IgD-negative memory B cell (primary cell): ENCODE results near the gene PSMG3. TPM values are rescaled to one million over a fixed set of nuclear protein-coding genes. Genes with fewer than 3 reads are reported as not detected.

Source experiments
- H3K27ac Mint-ChIP-seq, 3 donors: one replicate each; pipeline ENCODE4 v1.8.0; 2020 to 2022; ENCODE audit warnings: mild to moderate bottlenecking in 3 of 3, mixed read lengths in 3 of 3, moderate library complexity in 1 of 3
- H3K27me3 Mint-ChIP-seq: one replicate; pipeline ENCODE4 v1.8.0; 2021; ENCODE audit warnings: mixed read lengths
- H3K36me3 Mint-ChIP-seq: one replicate; pipeline ENCODE4 v1.8.0; 2020; ENCODE audit warnings: mild to moderate bottlenecking, mixed read lengths
- H3K4me1 Mint-ChIP-seq, 3 donors: one replicate each; pipeline ENCODE4 v1.8.0; 2020 to 2022; ENCODE audit warnings: mixed read lengths in 3 of 3, mild to moderate bottlenecking in 1 of 3
- H3K4me3 Mint-ChIP-seq, 4 donors: one replicate each; pipeline ENCODE4 v1.8.0; 2020 to 2022; ENCODE audit warnings: mild to moderate bottlenecking in 4 of 4, mixed read lengths in 4 of 4, moderate library complexity in 3 of 4
- H3K9me3 Mint-ChIP-seq, 3 donors: one replicate each; pipeline ENCODE4 v1.8.0; 2020 to 2021; ENCODE audit warnings: mixed read lengths in 3 of 3, mild to moderate bottlenecking in 1 of 3
- polyA plus RNA-seq: library from polyadenylated mRNA; unstranded; fragments of 300-500 nt; fragmentation: Illumina TruSeq; gene quantifications from one replicate; pipeline ENCODE4 v1.2.3, GENCODE V29; 2021

Gene PSMG3
- polyA plus RNA-seq, 1 donor from 2014 or later = 42.5 TPM

GRCh38 chr7:1542329-1542728 is 27.5 kb downstream of the PSMG3 start:
- no peaks in the 10 kb centered on the region for H3K4me1 Mint-ChIP-seq
- H3K9me3 Mint-ChIP-seq = no peaks in the 10 kb centered on the region
- no peak overlapping the region for H3K4me3 Mint-ChIP-seq
- H3K27ac Mint-ChIP-seq = peak overlapping the region in 2 of 3 donors; percentile 59 to 73
- H3K36me3 Mint-ChIP-seq = no peaks in the 10 kb centered on the region
- no peaks in the 10 kb centered on the region for H3K27me3 Mint-ChIP-seq

GRCh38 chr7:1541431-1542162 is 28.2 kb downstream of the PSMG3 start:
- no peaks in the 10 kb centered on the region for H3K4me1 Mint-ChIP-seq
- peak overlapping the region in 1 of 3 donors; percentile 59 for H3K27ac Mint-ChIP-seq
- H3K27me3 Mint-ChIP-seq = no peaks in the 10 kb centered on the region
- no peak overlapping the region for H3K4me3 Mint-ChIP-seq
- no peaks in the 10 kb centered on the region for H3K36me3 Mint-ChIP-seq
- no peaks in the 10 kb centered on the region for H3K9me3 Mint-ChIP-seq

DNA sequence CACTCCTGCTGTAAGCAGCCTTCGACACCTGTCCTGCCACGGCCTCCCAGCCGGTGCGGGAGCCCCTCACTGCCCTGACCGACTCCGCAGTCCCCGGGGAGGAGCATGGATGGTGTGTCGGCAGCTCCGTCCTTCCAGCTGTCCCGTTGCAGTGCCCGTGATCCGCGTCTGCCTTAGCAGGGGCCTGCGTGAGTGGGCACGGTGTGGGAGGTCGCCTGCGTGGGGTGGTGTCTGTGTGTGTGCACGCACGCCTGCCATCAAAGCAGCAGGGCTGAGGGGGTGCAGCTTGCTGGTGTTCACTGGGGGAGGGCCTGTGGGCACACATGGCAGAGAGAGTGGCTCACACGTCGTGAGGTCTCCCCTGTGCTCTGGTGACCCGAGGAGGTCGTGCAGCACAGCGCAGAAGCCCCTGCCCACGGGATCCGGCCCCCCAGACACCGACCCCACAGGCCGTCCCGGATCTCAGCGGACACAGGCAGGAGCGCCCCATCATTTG is 29.0 kb downstream of the PSMG3 start:
- Mint-ChIP-seq H3K27ac (peak overlapping the region in 2 of 3 donors; percentile 39 to 78), H3K4me1 (no peaks in the 10 kb centered on the region), H3K36me3 (no peaks in the 10 kb centered on the region), H3K27me3 (no peaks in the 10 kb centered on the region), H3K4me3 (no peak overlapping the region), H3K9me3 (no peaks in the 10 kb centered on the region)

GRCh38 chr7:1539882-1540775 is 29.7 kb downstream of the PSMG3 start:
- no peaks in the 10 kb centered on the region for H3K27me3 Mint-ChIP-seq
- H3K4me1 Mint-ChIP-seq = no peaks in the 10 kb centered on the region
- H3K4me3 Mint-ChIP-seq = no peak overlapping the region
- no peaks in the 10 kb centered on the region for H3K9me3 Mint-ChIP-seq
- no peaks in the 10 kb centered on the region for H3K36me3 Mint-ChIP-seq
- H3K27ac Mint-ChIP-seq = peak overlapping the region in 2 of 3 donors; percentile 39 to 78

DNA sequence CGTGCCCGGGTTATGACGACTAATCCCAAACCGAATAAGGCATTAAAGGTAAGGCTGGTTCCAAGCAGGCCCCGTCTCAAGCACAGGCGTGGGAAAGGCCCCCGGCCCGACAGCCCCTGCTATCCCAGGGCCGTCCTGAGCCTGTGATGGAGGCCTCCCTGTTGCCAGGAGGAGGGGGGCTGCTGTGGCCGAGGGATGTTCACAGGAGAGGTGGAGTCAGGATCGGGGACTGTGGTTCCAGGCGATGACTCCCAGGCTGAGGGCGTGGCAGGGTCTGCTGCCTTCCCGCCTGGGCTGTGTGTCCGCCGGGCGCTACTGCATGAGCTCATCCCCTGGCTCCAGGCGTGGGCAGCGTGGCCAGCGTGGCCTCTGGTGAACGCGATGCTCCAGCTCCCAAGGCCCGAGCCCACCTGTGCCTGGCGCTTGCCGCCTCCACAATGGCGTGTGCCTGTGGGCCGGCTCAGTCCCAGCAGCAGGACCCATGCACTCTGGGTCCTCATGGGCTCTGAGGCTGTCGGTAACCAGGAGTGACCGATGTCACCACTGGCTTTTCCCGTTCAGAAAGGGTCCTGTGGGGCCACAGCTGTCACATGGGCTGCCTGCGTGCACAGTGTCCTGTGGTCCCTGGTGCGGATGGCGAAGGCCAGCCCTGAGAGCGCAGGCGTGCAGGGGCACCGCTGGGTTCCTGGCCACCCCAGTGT is 30.5 kb downstream of the PSMG3 start:
- Mint-ChIP-seq H3K9me3 (no peaks in the 10 kb centered on the region), H3K4me1 (no peaks in the 10 kb centered on the region), H3K27ac (peak overlapping the region in 2 of 3 donors; percentile 48 to 78), H3K4me3 (no peak overlapping the region), H3K36me3 (no peaks in the 10 kb centered on the region), H3K27me3 (no peaks in the 10 kb centered on the region)

DNA sequence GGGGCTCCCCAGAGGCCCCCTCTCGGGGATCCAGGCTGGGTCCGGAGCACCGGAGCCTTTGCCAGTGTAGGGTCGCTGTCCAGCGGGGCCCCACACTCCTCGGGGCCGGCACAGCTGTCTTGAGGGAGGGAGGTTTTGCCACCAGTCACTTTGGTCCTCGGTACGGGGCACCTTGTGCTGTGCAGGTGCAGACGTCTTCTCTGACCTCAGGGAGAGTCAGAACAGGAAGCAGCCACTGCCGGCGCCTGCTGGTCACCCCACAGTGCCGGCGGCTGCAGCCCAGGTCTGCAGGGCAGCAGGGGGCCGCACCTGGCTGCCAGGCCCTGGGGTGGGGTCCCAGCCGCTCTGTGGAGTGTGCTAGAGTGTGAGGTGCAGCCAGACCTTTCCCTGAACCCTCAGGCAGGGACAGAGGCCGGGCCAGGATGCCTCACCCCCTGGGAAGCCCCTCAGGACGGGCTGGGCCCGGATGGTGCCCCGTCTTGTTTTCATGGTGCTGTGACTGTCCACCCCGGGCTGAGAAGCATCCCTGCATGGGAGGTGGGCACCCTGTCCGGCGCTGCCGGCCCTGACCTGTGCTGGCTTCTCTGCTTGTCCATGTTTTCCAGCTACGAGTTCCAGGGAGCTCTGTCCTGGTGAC is 31.2 kb downstream of the PSMG3 start:
- H3K27ac Mint-ChIP-seq = peak overlapping the region in 1 of 3 donors; percentile 48
- H3K36me3 Mint-ChIP-seq = no peaks in the 10 kb centered on the region
- peaks cover 0 to 1% (median 1%) of the 10 kb centered on the region in 3 donors for H3K4me1 Mint-ChIP-seq
- no peaks in the 10 kb centered on the region for H3K9me3 Mint-ChIP-seq
- H3K4me3 Mint-ChIP-seq = no peak overlapping the region
- no peaks in the 10 kb centered on the region for H3K27me3 Mint-ChIP-seq

DNA sequence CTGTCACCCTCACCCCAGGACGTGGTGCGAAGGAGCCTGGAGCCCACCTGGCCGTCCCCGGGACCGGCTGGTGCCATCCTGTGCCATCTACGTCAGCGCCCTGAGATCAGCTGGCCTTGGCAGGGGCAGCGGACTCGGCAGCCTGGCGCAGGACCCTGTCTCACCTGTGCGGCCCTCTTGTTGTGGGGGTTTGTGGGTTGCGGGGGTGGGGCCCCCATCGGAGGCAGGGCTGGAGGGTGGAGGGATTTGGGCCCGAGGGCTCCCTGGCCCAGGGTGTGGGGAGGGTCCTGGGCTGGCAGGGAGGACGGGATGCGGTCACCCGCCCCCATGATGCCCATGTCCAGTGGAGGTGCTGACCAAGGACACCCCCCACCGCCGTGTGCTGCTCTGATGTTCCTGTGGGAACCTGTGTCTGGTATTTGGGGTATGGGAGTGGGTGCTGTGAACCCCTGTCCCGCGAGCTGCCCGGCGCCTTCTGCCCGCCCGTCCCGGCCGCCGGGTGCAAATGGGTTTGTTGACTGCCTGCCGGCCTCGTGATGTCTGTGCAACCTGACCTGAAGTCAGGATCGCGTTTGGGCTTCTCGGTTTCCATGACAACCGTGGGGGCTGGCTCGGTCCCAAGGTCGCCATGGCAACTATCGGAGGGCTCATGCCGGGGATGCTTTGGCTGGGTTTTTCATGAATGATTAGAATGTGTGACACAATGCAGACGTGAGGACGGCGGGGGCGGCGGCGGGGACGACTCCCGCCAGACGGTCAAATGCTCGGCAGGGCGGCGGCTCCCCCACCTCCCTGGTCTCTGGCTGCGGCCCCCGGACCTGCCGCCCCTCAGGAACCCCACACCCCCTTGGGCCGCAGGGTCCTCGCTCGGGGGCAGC is 32.1 kb downstream of the PSMG3 start:
- no peaks in the 10 kb centered on the region for H3K36me3 Mint-ChIP-seq
- H3K27ac Mint-ChIP-seq = peak overlapping the region in 1 of 3 donors; percentile 71
- peaks cover 5 to 10% (median 9%) of the 10 kb centered on the region in 3 donors for H3K4me1 Mint-ChIP-seq
- no peaks in the 10 kb centered on the region for H3K9me3 Mint-ChIP-seq
- peak overlapping the region in 2 of 4 donors; percentile 52 to 61 for H3K4me3 Mint-ChIP-seq
- no peaks in the 10 kb centered on the region for H3K27me3 Mint-ChIP-seq

- Mint-ChIP-seq H3K4me3 (peak overlapping the region in 2 of 4 donors; percentile 33 to 61), H3K36me3 (no peaks in the 10 kb centered on the region), H3K27me3 (no peaks in the 10 kb centered on the region), H3K9me3 (no peaks in the 10 kb centered on the region), H3K27ac (peak overlapping the region in 1 of 3 donors; percentile 82), H3K4me1 (peaks cover 12 to 19% (median 13%) of the 10 kb centered on the region in 3 donors)
These were observed 32.9 kb downstream of the PSMG3 start for GRCh38 chr7:1536743-1537534.

- no peaks in the 10 kb centered on the region for H3K9me3 Mint-ChIP-seq
- no peaks in the 10 kb centered on the region for H3K36me3 Mint-ChIP-seq
- peak overlapping the region in 1 of 3 donors; percentile 82 for H3K27ac Mint-ChIP-seq
- peaks cover 17 to 24% (median 18%) of the 10 kb centered on the region in 3 donors for H3K4me1 Mint-ChIP-seq
- no peaks in the 10 kb centered on the region for H3K27me3 Mint-ChIP-seq
- H3K4me3 Mint-ChIP-seq = peak overlapping the region in 2 of 4 donors; percentile 33 to 61
These were observed 33.4 kb downstream of the PSMG3 start for GRCh38 chr7:1536455-1536742.

- Mint-ChIP-seq H3K27me3 (no peaks in the 10 kb centered on the region), H3K36me3 (no peaks in the 10 kb centered on the region), H3K4me3 (peak overlapping the region in 2 of 4 donors; percentile 33 to 61), H3K27ac (peak overlapping the region in 2 of 3 donors; percentile 31 to 82), H3K4me1 (peaks cover 17 to 24% (median 18%) of the 10 kb centered on the region in 3 donors), H3K9me3 (no peaks in the 10 kb centered on the region)
These were observed 34.0 kb downstream of the PSMG3 start for GRCh38 chr7:1535701-1536454.

DNA sequence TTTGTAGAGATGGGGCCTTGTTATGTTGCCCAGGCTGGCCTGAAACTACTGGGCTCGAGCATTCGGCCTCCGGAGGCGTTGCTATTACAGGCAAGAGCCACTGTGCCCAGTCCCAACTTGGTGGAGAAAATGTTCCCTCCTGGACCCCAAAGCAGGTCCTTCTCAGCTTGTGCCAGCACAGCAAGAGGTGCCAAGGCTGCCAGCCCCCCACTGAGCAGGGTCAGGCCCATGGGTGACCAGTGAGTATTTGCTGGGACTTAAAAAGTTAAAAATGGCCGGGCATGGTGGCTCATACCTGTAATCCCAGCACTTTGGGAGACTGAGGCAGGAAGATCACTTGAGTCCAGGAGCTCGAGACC is 34.8 kb downstream of the PSMG3 start:
- Mint-ChIP-seq H3K4me1 (peaks cover 17 to 24% (median 18%) of the 10 kb centered on the region in 3 donors), H3K4me3 (no peak overlapping the region), H3K36me3 (no peaks in the 10 kb centered on the region), H3K27me3 (no peaks in the 10 kb centered on the region), H3K27ac (peak overlapping the region in 2 of 3 donors; percentile 39 to 67), H3K9me3 (no peaks in the 10 kb centered on the region)

GRCh38 chr7:1534330-1535099 is 35.3 kb downstream of the PSMG3 start:
- Mint-ChIP-seq H3K36me3 (no peaks in the 10 kb centered on the region), H3K27me3 (no peaks in the 10 kb centered on the region), H3K9me3 (no peaks in the 10 kb centered on the region), H3K4me1 (peaks cover 17 to 26% (median 18%) of the 10 kb centered on the region in 3 donors), H3K4me3 (no peak overlapping the region), H3K27ac (peak overlapping the region; percentile 39 to 67 (median 46))
